ENCODE data around the gene APIP.

Gene APIP

GRCh38 chr11:34869425-34869824 is 46.8 kb downstream of the APIP start:
- no peak for TF ChIP-seq TEAD4 (IDR thresholded peaks at IDR 0.05)
- no peak for TF ChIP-seq YY1 (IDR thresholded peaks at IDR 0.05; ENCODE audit: low read depth)
- TF ChIP-seq NFIC (IDR thresholded peaks at IDR 0.05): no peak
- TF ChIP-seq MAX (IDR thresholded peaks at IDR 0.05): no peak
- no peak for TF ChIP-seq REST (IDR thresholded peaks at IDR 0.05; ENCODE audit: low read depth)
- TF ChIP-seq CEBPB (IDR thresholded peaks at IDR 0.05): no peak
- no peak for TF ChIP-seq ZBTB7A (IDR thresholded peaks at IDR 0.05; ENCODE audit: low read depth)
- no peak for TF ChIP-seq FOXM1 (IDR thresholded peaks at IDR 0.05; ENCODE audit: borderline replicate concordance, low read depth)
- no peak for TF ChIP-seq RAD21 (IDR thresholded peaks at IDR 0.05; ENCODE audit: low read depth)
- TF ChIP-seq USF1 (IDR thresholded peaks at IDR 0.05): no peak
- no peak for TF ChIP-seq CREB1 (IDR thresholded peaks at IDR 0.05; ENCODE audit: low read depth)
- TF ChIP-seq EP300 (IDR thresholded peaks at IDR 0.05; ENCODE audit: borderline replicate concordance): no peak
- no peak for TF ChIP-seq TCF12 (IDR thresholded peaks at IDR 0.05; ENCODE audit: low read depth)
- TF ChIP-seq EGR1 (IDR thresholded peaks at IDR 0.05): no peak
- no peak for TF ChIP-seq TAF1 (IDR thresholded peaks at IDR 0.05; ENCODE audit: low read depth)

- no peak for TF ChIP-seq MAX (IDR thresholded peaks at IDR 0.05)
- TF ChIP-seq TCF12 (IDR thresholded peaks at IDR 0.05; ENCODE audit: low read depth): no peak
- TF ChIP-seq NFIC (IDR thresholded peaks at IDR 0.05): no peak
- TF ChIP-seq EP300 (IDR thresholded peaks at IDR 0.05; ENCODE audit: borderline replicate concordance): no peak
- no peak for TF ChIP-seq EGR1 (IDR thresholded peaks at IDR 0.05)
- no peak for TF ChIP-seq USF1 (IDR thresholded peaks at IDR 0.05)
- no peak for TF ChIP-seq REST (IDR thresholded peaks at IDR 0.05; ENCODE audit: low read depth)
- no peak for TF ChIP-seq RAD21 (IDR thresholded peaks at IDR 0.05; ENCODE audit: low read depth)
- no peak for TF ChIP-seq FOXM1 (IDR thresholded peaks at IDR 0.05; ENCODE audit: borderline replicate concordance, low read depth)
- TF ChIP-seq ZBTB7A (IDR thresholded peaks at IDR 0.05; ENCODE audit: low read depth): no peak
- no peak for TF ChIP-seq TEAD4 (IDR thresholded peaks at IDR 0.05)
Measured at GRCh38 chr11:34866375-34866774, 49.8 kb downstream of the APIP start.

DNA sequence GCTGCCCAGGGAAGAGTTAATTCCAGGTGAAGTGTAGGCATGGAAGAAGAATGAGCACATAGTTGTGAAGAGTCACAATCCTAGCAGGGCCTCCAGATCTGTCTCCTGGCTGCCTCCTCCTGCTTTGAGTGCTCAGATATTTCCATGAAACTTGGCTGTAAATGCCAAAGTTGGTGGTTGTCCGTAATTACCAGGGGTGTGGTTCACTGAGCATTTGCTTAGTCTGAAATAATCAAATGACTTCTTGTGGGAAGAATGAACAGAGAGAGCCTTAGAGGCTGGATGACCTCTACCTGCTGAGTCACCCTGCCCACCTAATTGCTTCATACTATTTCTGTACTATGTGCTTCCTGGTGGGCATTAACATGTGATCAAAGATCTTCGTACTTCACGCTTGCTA is 50.9 kb downstream of the APIP start:
- TF ChIP-seq USF1 (IDR thresholded peaks at IDR 0.05): no peak
- no peak for TF ChIP-seq CEBPB (IDR thresholded peaks at IDR 0.05)
- TF ChIP-seq FOXM1 (IDR thresholded peaks at IDR 0.05; ENCODE audit: borderline replicate concordance, low read depth): no peak
- TF ChIP-seq REST (IDR thresholded peaks at IDR 0.05; ENCODE audit: low read depth): no peak
- no peak for TF ChIP-seq EP300 (IDR thresholded peaks at IDR 0.05; ENCODE audit: borderline replicate concordance)
- no peak for TF ChIP-seq NFIC (IDR thresholded peaks at IDR 0.05)
- no peak for TF ChIP-seq EGR1 (IDR thresholded peaks at IDR 0.05)
- no peak for TF ChIP-seq ZBTB7A (IDR thresholded peaks at IDR 0.05; ENCODE audit: low read depth)
- no peak for TF ChIP-seq TAF1 (IDR thresholded peaks at IDR 0.05; ENCODE audit: low read depth)
- TF ChIP-seq TCF12 (IDR thresholded peaks at IDR 0.05; ENCODE audit: low read depth): no peak
- no peak for TF ChIP-seq YY1 (IDR thresholded peaks at IDR 0.05; ENCODE audit: low read depth)
- no peak for TF ChIP-seq TEAD4 (IDR thresholded peaks at IDR 0.05)
- TF ChIP-seq MAX (IDR thresholded peaks at IDR 0.05): no peak
- no peak for TF ChIP-seq CREB1 (IDR thresholded peaks at IDR 0.05; ENCODE audit: low read depth)
- no peak for TF ChIP-seq RAD21 (IDR thresholded peaks at IDR 0.05; ENCODE audit: low read depth)

GRCh38 chr11:34864424-34864823 is 51.8 kb downstream of the APIP start:
- TF ChIP-seq EP300 (IDR thresholded peaks at IDR 0.05; ENCODE audit: borderline replicate concordance) (no peak), NFIC (IDR thresholded peaks at IDR 0.05) (no peak), FOXM1 (IDR thresholded peaks at IDR 0.05; ENCODE audit: borderline replicate concordance, low read depth) (no peak), REST (IDR thresholded peaks at IDR 0.05; ENCODE audit: low read depth) (no peak)

All from Ishikawa (cell line).